Coronary artery (tissue), 2 donors: ENCODE results near the gene DYNLL1.

Source experiments
- DNase-seq: peaks from one replicate; pipeline ENCODE4 v3.0.0-alpha.2; 2017; ENCODE audit warnings: low spot score
- H3K27ac ChIP-seq, 2 donors: fragments of 200-600 bp; sonication (generic); one replicate each; pipeline ENCODE4 v1.5.1; 2016 to 2019
- H3K4me3 ChIP-seq: fragments of 200-600 bp; sonication (generic); 2 replicates; pipeline ENCODE4 v1.5.1; 2016; ENCODE audit warnings: mild to moderate bottlenecking, moderate library complexity
- TF ChIP-seq, protein P1 (sequence below): fragments of 200-600 bp; sonication (generic); IDR thresholded peaks from one replicate; pipeline ENCODE4 v1.5.1; 2019; ENCODE audit warnings: antibody characterized with exemption

DYNLL1 gene

DNA sequence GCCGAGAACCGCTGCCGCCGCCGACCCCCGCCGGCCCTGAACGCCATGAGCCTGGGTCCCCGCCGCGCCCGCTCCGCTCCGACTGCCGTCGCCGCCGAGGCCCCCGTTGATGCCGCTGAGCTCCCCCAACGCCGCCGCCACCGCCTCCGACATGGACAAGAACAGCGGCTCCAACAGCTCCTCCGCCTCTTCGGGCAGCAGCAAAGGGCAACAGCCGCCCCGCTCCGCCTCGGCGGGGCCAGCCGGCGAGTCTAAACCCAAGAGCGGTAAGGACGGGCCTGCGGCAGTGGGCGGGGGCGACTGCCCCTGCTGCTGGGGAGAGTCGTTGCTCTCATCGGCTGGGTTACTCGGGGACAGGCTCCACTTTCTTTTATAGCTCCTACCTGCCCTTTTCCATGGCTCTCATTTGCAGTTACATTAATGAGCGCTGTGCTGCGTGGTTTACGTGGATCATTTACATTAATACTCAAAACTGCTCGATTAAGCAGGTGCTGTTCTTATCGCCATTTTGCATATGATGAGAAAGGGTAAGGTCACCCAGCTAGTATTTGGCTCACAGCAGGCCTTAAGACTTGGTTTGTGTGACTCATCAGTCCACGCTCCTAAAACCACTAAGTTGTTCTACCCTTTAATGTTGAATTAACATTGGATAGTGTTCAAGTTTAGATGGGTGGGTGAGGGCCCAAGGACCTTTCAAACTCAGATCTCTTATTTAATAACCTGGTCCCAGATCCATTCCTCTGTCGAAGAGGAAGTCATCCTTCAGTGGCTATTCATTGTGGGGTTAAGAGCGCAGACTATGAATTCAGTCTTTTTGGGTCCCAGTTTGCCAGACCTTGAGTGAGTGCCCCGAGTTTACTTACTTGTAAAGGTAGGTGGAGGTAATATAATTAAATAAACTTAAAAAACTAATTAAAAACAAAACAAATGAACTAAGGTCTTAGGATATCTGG lies 39.1 kb downstream of the DYNLL1 start:
- Histone ChIP-seq H3K27ac (peak overlapping the region; percentile 96 to 100), H3K4me3 (peak overlapping the region; percentile 100)
- TF ChIP-seq, protein P1, sequence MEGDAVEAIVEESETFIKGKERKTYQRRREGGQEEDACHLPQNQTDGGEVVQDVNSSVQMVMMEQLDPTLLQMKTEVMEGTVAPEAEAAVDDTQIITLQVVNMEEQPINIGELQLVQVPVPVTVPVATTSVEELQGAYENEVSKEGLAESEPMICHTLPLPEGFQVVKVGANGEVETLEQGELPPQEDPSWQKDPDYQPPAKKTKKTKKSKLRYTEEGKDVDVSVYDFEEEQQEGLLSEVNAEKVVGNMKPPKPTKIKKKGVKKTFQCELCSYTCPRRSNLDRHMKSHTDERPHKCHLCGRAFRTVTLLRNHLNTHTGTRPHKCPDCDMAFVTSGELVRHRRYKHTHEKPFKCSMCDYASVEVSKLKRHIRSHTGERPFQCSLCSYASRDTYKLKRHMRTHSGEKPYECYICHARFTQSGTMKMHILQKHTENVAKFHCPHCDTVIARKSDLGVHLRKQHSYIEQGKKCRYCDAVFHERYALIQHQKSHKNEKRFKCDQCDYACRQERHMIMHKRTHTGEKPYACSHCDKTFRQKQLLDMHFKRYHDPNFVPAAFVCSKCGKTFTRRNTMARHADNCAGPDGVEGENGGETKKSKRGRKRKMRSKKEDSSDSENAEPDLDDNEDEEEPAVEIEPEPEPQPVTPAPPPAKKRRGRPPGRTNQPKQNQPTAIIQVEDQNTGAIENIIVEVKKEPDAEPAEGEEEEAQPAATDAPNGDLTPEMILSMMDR: no peak
- peak; percentile 77 for DNase-seq

DNA sequence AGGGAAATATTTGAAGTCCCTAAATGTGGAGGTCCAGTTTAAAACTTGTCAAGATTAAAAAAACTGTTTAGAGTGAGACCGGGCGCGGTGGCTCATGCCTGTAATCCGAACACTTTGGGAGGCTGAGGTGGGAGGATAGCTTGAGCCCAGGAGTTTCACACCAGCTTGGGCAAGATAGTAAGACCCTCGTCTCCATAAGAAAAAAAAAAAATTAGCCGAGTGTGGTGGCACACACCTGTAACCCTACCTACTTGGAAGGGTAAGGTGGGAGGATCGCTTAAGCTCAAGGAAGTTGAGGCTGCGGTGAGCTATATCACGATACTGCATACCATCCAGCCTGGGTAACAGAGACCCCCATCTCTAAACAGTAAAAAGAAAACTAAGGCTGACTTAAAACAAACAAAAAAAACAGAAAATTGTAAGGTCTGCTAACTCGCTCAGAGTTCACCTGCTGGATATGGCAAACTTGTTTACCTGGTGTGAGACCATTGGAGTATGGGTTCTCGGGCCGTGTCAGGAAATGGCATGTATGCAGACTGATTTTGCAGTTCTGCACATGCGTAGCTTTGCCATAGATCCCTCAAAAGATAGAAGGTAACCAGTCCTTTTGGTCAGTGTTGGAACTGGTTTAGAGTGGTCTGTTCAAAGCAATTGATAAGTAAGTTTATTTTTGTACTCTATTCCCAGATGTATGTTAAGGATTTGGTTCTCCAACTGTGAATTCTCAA lies 40.3 kb downstream of the DYNLL1 start:
- peak overlapping the region; percentile 96 to 100 for H3K27ac ChIP-seq
- TF ChIP-seq, protein P1: no peak
- peak overlapping the region; percentile 100 for H3K4me3 ChIP-seq
- no peak for DNase-seq

GRCh38 chr12:120537856-120538220 lies 41.9 kb downstream of the DYNLL1 start:
- TF ChIP-seq, protein P1: no peak
- Histone ChIP-seq H3K27ac (peak overlapping the region; percentile 96 to 100), H3K4me3 (peak overlapping the region; percentile 100)
- DNase-seq: no peak

DNA sequence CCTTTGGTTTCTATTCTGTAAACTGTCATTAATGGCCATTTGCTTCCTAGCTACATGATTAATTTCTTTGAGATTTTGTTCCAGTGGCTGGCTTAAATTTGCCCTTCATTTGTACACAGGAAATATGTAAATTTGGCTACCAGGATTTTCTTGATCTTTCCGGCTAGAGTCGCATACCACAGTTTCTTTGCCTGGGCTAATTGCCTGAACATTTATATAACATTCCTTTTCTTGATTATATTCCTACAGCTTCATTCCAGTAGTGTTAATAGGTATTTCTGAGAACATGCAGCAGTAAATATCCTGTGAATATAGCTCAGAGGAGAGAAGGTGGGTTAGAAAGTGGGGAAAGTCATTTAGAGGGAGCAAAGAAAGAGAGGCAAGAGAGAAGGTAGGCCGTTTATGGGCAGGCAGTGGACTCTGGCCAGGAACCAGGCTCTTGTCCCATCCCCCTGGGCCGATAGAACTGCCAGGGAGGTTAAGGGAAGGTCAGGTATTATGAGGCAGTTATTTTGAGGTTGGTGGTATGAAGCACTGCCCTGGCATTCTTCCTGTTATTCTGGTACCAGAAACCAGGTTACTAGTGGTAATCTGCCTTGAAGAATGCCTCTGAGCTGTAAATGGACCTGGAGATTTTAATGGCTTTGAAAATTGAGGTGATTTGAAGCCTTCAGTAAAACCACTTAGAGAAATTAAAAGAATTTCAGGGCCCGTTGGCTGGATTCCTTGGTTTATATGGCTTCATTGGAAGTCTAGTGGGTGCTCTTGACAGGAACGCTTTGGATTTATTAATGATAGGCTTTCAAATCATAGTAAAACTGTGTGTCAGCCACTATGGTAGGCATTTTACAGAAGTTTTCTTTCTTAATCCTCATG lies 42.6 kb downstream of the DYNLL1 start:
- Histone ChIP-seq H3K27ac (peak overlapping the region; percentile 96 to 100), H3K4me3 (peak overlapping the region; percentile 100)
- peak; percentile 80 for DNase-seq
- TF ChIP-seq, protein P1: no peak

DNA sequence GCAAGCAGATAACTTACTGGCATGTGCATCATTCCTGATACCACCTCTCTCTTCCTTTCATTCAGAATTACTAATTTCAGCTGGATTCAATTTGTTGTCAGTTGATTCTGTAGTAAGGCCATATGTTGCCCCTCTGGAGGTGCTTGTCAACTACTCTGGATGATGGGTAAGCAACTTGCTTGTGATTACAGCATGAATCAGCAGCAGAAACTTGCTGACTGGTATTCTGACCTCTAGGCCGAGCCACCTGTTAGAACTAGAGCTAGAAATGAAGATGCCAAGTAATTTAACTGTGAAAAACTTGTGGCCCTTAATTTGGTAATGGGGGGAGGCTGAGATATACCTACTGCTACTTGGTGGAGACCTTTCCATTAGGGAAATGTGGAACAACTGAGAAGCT lies 43.4 kb downstream of the DYNLL1 start:
- TF ChIP-seq, protein P1: no peak
- Histone ChIP-seq H3K27ac (peak overlapping the region; percentile 96 to 100), H3K4me3 (peak overlapping the region; percentile 100)
- no peak for DNase-seq

DNA sequence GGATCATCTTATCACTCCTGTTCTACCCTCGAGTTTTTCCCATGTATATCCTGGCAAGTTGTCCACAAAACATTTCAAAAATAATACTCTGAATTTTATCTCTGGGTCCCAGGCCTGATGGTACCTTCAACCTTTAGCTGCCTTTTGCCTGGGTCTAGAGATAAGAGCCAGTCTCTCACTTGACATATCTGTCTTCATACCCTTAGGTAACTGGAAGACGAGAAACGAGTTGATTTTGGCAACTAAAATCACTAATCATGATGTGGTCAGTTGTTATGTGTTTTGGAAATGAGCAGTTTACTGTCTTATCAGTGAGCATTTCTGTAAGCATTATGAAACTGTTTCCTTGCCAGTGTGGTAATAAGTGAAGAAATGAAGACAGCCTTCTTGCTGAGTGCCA lies 44.5 kb downstream of the DYNLL1 start:
- Histone ChIP-seq H3K27ac (peak overlapping the region; percentile 96 to 100), H3K4me3 (no peak overlapping the region)
- no peak for DNase-seq
- TF ChIP-seq, protein P1: no peak
